OCI-LY7 (cell line): ENCODE data around the gene NBEA. TPM values are rescaled to one million over a fixed set of nuclear protein-coding genes. Genes with fewer than 3 reads are reported as not detected.

Experiments
- BruUV-seq: library from RNA; stranded (reverse); fragments of 400-500 nt; replicated peaks from 2 replicates; lab custom pipeline; 2021; lab: Mats Ljungman, UMichigan
- CTCF ChIA-PET: fragments of 300-600 bp; sonication (Branson Sonifier 250); formaldehyde crosslinking; loops from one replicate; lab custom pipeline; 2022; ENCODE audit warnings: antibody characterized with exemption; ENCODE audit not compliant: unreplicated experiment; lab: Charles Lee
- POLR2A ChIA-PET: fragments of 300-600 bp; sonication (Branson Sonifier 250); formaldehyde crosslinking; loops from one replicate; lab custom pipeline; 2022; ENCODE audit warnings: antibody characterized with exemption; lab: Charles Lee
- DNase-seq: peaks from one replicate; pipeline ENCODE4 v3.0.0-alpha.2; 2015; ENCODE audit warnings: low spot score
- H2AFZ ChIP-seq: fragments of 200-600 bp; sonication (generic), shearing (Covaris generic); 2 replicates; pipeline ENCODE4 v1.6.1; 2014; ENCODE audit warnings: mild to moderate bottlenecking, antibody characterized with exemption, low read length, moderate library complexity
- H3K27ac ChIP-seq: fragments of 200-600 bp; sonication (generic); 2 replicates; pipeline ENCODE4 v1.5.1; 2014; ENCODE audit warnings: mixed run types, low read depth, mild to moderate bottlenecking, moderate library complexity, low read length, inconsistent platforms; ENCODE audit not compliant: poor library complexity, severe bottlenecking
- H3K36me3 ChIP-seq: fragments of 200-600 bp; sonication (generic); 2 replicates; pipeline ENCODE4 v1.6.1; 2014; ENCODE audit warnings: mild to moderate bottlenecking, antibody characterized with exemption, low read length, moderate library complexity, mixed read lengths; ENCODE audit not compliant: insufficient read depth
- H3K4me1 ChIP-seq: fragments of 200-600 bp; sonication (generic); 2 replicates; pipeline ENCODE4 v1.5.1; 2014; ENCODE audit warnings: mild to moderate bottlenecking, low read length; ENCODE audit not compliant: insufficient read depth, poor library complexity, severe bottlenecking
- H3K4me2 ChIP-seq: fragments of 200-600 bp; sonication (generic); 2 replicates; pipeline ENCODE4 v1.6.1; 2014; ENCODE audit warnings: mild to moderate bottlenecking, low read length
- H3K4me3 ChIP-seq: fragments of 200-600 bp; sonication (generic); 2 replicates; pipeline ENCODE4 v1.5.1; 2014; ENCODE audit warnings: mild to moderate bottlenecking, low read depth, low read length; ENCODE audit not compliant: poor library complexity, severe bottlenecking
- H3K79me2 ChIP-seq: fragments of 200-600 bp; sonication (generic); 2 replicates; pipeline ENCODE4 v1.6.1; 2016; ENCODE audit warnings: low read depth, mild to moderate bottlenecking, low read length, moderate library complexity, mixed read lengths; ENCODE audit not compliant: insufficient read depth
- H3K9me2 ChIP-seq: fragments of 200-600 bp; sonication (generic); 2 replicates; pipeline ENCODE4 v1.6.1; 2016; ENCODE audit warnings: mild to moderate bottlenecking, low read length, mixed read lengths; ENCODE audit not compliant: insufficient read depth
- H3K9me3 ChIP-seq: fragments of 200-600 bp; sonication (generic); 2 replicates; pipeline ENCODE4 v1.6.1; 2014; ENCODE audit warnings: mild to moderate bottlenecking, mixed run types, low read length, mixed read lengths
- H4K20me1 ChIP-seq: fragments of 200-600 bp; sonication (generic); 2 replicates; pipeline ENCODE4 v1.6.1; 2014; ENCODE audit warnings: mild to moderate bottlenecking, antibody characterized with exemption, low read length, moderate library complexity, mixed read lengths; ENCODE audit not compliant: insufficient read depth
- CTCF ChIP-seq: fragments of 200-600 bp; sonication (generic); conservative IDR thresholded peaks from 2 replicates; pipeline ENCODE4 v1.5.1; 2014; ENCODE audit warnings: mild to moderate bottlenecking, antibody characterized with exemption, low read length, moderate library complexity, mixed read lengths
- EZH2phosphoT487 ChIP-seq: fragments of 200-600 bp; sonication (generic); IDR thresholded peaks from 2 replicates; pipeline ENCODE4 v1.6.1; 2018; ENCODE audit warnings: low read depth, borderline replicate concordance, mild to moderate bottlenecking, mixed run types, antibody characterized with exemption, low read length, moderate library complexity, mixed read lengths
- intact Hi-C: fragments of 100-400 bp; cut with micrococcal nuclease; formaldehyde crosslinking; loops from one replicate; pipeline ENCODE4 v1.10.0; 2022; ENCODE audit not compliant: unreplicated experiment
- total RNA-seq, 2 experiments: library from RNA; depleted of rRNA in 1 of 2; stranded (reverse); fragments of >200 nt in 1 of 2; shearing (Covaris generic) in 1 of 2; gene quantifications; 2 replicates each; pipeline ENCODE4 v1.2.3, GENCODE V29; 2014 to 2022

NBEA gene
- total RNA-seq, 2 experiments from 2014 or later: 3.6 to 11.0 TPM

DNA sequence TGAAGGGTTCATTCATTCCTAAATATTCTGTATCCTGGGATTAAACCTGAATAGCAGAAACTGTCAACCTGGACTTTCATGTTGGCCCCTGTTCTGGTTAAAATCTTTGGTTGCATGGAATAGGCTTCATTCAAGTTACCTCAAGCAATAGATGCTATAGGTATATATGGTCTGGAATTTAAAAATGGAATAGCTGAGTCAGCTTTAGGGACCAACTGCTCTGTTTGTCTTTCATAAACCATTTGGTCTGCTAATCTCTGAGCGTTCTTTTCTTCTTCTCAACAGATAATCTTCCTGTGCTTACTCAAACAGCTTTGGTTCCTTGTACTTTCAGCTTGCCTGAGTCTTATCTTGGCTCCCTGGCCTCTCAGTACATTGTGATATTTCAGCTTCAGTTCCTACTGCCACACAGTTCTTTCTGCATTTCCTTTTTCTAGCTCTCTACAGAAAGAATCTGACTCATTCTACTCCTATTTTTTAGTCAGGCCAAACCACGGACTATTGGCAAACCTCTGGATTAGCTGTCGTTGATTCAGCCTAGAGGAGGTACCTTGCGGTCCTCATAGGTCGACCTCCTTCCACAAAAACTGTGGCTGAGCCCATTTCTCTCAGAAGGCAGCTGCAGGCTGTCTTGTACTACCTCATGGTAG lies 570.3 kb downstream of the NBEA start:
- Histone ChIP-seq H2AFZ (no peak overlapping the region), H4K20me1 (no peaks in the 10 kb centered on the region), H3K4me2 (no peak overlapping the region), H3K27ac (no peak overlapping the region), H3K9me3 (no peaks in the 10 kb centered on the region), H3K79me2 (no peaks in the 10 kb centered on the region), H3K36me3 (no peaks in the 10 kb centered on the region), H3K9me2 (no peaks in the 10 kb centered on the region), H3K4me3 (no peak overlapping the region), H3K4me1 (no peaks in the 10 kb centered on the region)
- ChIA-PET POLR2A (interaction anchor here (0.6 to 1.4 kb wide), 2 partner anchors 19 to 117 kb away, joined by 3 to 4 read pairs; no protein-coding TSS in a partner anchor), CTCF (no interaction called here)
- BruUV-seq: no TSS peak
- intact Hi-C loops: no loop called here
- no peak for TF ChIP-seq EZH2phosphoT487
- TF ChIP-seq CTCF: no peak
- no peak for DNase-seq

- no peaks in the 10 kb centered on the region for H4K20me1 ChIP-seq
- no peaks in the 10 kb centered on the region for H3K36me3 ChIP-seq
- no peaks in the 10 kb centered on the region for H3K4me1 ChIP-seq
- no peak overlapping the region for H3K4me2 ChIP-seq
- ChIA-PET CTCF (no interaction called here), POLR2A (no interaction called here)
- DNase-seq: no peak
- no peaks in the 10 kb centered on the region for H3K79me2 ChIP-seq
- no peak overlapping the region for H2AFZ ChIP-seq
- no peak overlapping the region for H3K27ac ChIP-seq
- no peak for TF ChIP-seq EZH2phosphoT487
- TF ChIP-seq CTCF: no peak
- no peaks in the 10 kb centered on the region for H3K9me2 ChIP-seq
- H3K4me3 ChIP-seq: no peak overlapping the region
- intact Hi-C loops: no loop called here
- no TSS peak for BruUV-seq
- H3K9me3 ChIP-seq: no peaks in the 10 kb centered on the region
These were observed 572.0 kb downstream of the NBEA start for GRCh38 chr13:35514061-35514477.

- ChIA-PET POLR2A (no interaction called here), CTCF (no interaction called here)
- no peak for TF ChIP-seq EZH2phosphoT487
- no peak overlapping the region for H3K27ac ChIP-seq
- no peaks in the 10 kb centered on the region for H3K9me2 ChIP-seq
- no TSS peak for BruUV-seq
- no peaks in the 10 kb centered on the region for H3K9me3 ChIP-seq
- H2AFZ ChIP-seq: no peak overlapping the region
- no peaks in the 10 kb centered on the region for H3K36me3 ChIP-seq
- H3K79me2 ChIP-seq: no peaks in the 10 kb centered on the region
- H4K20me1 ChIP-seq: no peaks in the 10 kb centered on the region
- no peaks in the 10 kb centered on the region for H3K4me1 ChIP-seq
- H3K4me2 ChIP-seq: no peak overlapping the region
- DNase-seq: no peak
- intact Hi-C loops: no loop called here
- no peak overlapping the region for H3K4me3 ChIP-seq
These were observed 572.9 kb downstream of the NBEA start for GRCh38 chr13:35514801-35515502.
